ENCODE data around the gene WLS.

WLS gene

DNA sequence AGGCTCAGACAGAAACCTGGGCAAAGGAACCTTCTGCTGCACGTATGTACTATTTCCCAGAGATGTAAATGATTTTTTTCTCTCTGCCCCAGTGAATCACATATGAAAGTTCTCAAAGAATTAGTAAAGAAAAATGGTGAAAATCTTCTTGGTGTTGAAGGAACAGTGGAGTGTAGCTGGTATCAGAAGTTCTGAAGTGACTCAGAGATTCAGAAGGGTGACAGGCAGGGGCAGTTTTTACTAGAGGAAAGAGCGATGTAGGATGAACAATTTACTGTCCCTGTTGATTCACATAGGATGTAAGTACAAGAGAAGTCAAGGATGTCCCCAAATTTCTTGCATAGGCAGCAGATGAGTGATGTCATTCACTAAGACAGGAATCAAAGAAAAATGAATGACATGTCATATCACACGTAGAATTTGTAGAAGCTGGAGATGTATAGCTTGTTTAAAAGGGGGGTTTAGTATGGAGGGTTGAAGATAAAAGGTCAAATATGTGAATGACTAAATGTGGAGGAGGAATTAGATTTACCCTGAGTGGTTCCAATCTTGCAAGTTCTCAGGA lies 26.4 kb downstream of the WLS start:
- TF ChIP-seq, protein P1, sequence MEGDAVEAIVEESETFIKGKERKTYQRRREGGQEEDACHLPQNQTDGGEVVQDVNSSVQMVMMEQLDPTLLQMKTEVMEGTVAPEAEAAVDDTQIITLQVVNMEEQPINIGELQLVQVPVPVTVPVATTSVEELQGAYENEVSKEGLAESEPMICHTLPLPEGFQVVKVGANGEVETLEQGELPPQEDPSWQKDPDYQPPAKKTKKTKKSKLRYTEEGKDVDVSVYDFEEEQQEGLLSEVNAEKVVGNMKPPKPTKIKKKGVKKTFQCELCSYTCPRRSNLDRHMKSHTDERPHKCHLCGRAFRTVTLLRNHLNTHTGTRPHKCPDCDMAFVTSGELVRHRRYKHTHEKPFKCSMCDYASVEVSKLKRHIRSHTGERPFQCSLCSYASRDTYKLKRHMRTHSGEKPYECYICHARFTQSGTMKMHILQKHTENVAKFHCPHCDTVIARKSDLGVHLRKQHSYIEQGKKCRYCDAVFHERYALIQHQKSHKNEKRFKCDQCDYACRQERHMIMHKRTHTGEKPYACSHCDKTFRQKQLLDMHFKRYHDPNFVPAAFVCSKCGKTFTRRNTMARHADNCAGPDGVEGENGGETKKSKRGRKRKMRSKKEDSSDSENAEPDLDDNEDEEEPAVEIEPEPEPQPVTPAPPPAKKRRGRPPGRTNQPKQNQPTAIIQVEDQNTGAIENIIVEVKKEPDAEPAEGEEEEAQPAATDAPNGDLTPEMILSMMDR (conservative IDR thresholded peaks at IDR 0.05) = no peak
- no peak overlapping the region for H3K27ac ChIP-seq

GRCh38 chr1:68204977-68205630 lies 27.2 kb downstream of the WLS start:
- H3K27ac ChIP-seq = no peak overlapping the region
- TF ChIP-seq, protein P1 (conservative IDR thresholded peaks at IDR 0.05) = peak; percentile 17; the same call in 1 of the 2 replicates

DNA sequence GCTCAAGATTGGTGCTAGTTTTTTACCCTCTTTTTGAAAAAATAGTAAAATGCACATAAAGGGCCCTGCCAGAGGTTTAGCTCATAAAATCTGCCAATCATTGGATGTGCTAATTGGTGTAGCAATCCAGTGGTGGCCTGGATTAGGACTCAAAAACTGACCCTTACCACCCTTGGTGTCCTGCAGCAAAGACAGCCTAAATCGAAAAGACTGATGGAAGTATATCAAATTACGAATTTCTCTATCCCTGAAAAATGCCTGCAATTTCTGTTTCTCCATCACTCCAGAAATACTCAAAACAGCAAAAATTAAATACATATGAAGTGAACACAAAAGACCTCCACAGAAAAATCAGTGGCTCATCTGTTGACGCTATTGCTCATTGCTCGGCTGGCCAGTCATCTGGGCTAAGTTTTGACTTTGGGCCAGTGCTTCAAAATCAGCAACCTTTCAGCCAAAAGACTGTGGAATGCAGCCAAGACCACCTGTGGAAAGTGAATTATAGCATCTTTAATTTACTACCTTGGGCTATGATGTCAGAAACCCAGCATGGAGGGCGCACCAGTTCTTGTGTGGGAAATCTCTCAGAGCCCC lies 30.0 kb downstream of the WLS start:
- TF ChIP-seq, protein P1 (conservative IDR thresholded peaks at IDR 0.05) = no peak
- no peak overlapping the region for H3K27ac ChIP-seq

GRCh38 chr1:68201546-68202238 lies 30.6 kb downstream of the WLS start:
- no peak overlapping the region for H3K27ac ChIP-seq
- TF ChIP-seq, protein P1 (conservative IDR thresholded peaks at IDR 0.05) = no peak

GRCh38 chr1:68199603-68200002 lies 32.7 kb downstream of the WLS start:
- H3K27ac ChIP-seq = no peak overlapping the region
- TF ChIP-seq, protein P1 (conservative IDR thresholded peaks at IDR 0.05) = no peak

DNA sequence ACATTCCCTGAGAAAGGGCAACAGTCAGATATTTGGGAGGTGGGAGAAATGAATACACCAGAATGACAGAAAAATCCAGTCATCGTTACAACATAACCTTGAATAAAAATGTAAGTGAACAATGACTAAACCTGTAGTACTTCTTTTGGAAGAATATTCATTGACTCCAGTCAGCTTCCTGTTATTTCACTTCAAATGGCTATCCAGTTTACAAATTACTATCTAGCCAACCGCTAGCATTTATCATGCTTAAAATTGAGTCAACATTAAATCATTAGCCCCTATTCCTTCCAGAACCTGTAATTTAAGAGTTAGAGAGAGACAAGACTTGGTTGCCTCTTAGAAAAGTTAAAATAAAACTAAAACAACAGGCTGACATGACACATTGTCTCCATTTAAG lies 33.6 kb downstream of the WLS start:
- TF ChIP-seq, protein P1 (conservative IDR thresholded peaks at IDR 0.05) = no peak
- H3K27ac ChIP-seq = no peak overlapping the region

- H3K27ac ChIP-seq = no peak overlapping the region
- TF ChIP-seq, protein P1 (conservative IDR thresholded peaks at IDR 0.05) = no peak
Measured at GRCh38 chr1:68197891-68198290, 34.4 kb downstream of the WLS start.
